Esophagus muscularis mucosa (tissue), 4 donors: ENCODE measurements around the gene RETSAT. TPM values are rescaled to one million over a fixed set of nuclear protein-coding genes. Genes with fewer than 3 reads are reported as not detected.
A peak's percentile ranks its signal among the peaks of the same experiment; 100 is the strongest.

Experiments
- DNase-seq: peaks from one replicate; pipeline ENCODE4 v3.0.0-alpha.2; 2017; ENCODE audit errors: extremely low spot score
- H3K27ac ChIP-seq, 4 donors: fragments of 200-600 bp; sonication (generic); replicated peaks in 1 of 4; 1 replicate in 3 of 4; 2 replicates in 1 of 4; pipeline ENCODE4 v1.5.1; 2016 to 2019; ENCODE audit warnings: mild to moderate bottlenecking in 1 of 4
- H3K27me3 ChIP-seq, 4 donors: fragments of 200-600 bp; sonication (generic); one replicate each; pipeline versions ENCODE4 v1.5.1 to v1.6.0; 2016 to 2019
- H3K36me3 ChIP-seq, 4 donors: fragments of 200-600 bp; sonication (generic); one replicate each; pipeline ENCODE4 v1.5.1; 2016 to 2019
- H3K4me1 ChIP-seq, 4 donors: fragments of 200-600 bp; sonication (generic); one replicate each; pipeline ENCODE4 v1.5.1; 2016 to 2019
- H3K4me3 ChIP-seq, 4 donors: fragments of 200-600 bp; sonication (generic); 1 replicate in 2 of 4; 2 replicates in 2 of 4; pipeline ENCODE4 v1.5.1; 2016 to 2019; ENCODE audit warnings: mild to moderate bottlenecking in 4 of 4, moderate library complexity in 1 of 4
- H3K9me3 ChIP-seq, 4 donors: fragments of 200-600 bp; sonication (generic); 1 replicate in 3 of 4; 2 replicates in 1 of 4; pipeline ENCODE4 v1.5.1; 2016 to 2019
- CTCF ChIP-seq, 3 experiments: fragments of 200-600 bp in 2 of 3; fragments of 450-650 bp in 1 of 3; sonication (generic) in 2 of 3; IDR thresholded peaks; one replicate each; pipeline ENCODE4 v1.5.1; 2017 to 2019; ENCODE audit warnings: antibody characterized with exemption in 3 of 3, mild to moderate bottlenecking in 2 of 3, moderate library complexity in 1 of 3
- EP300 ChIP-seq: sonication (generic); formaldehyde crosslinking; IDR thresholded peaks from one replicate; pipeline ENCODE4 v1.6.1; 2017; ENCODE audit warnings: antibody characterized with exemption
- POLR2A ChIP-seq: fragments of 450-650 bp; IDR thresholded peaks from one replicate; pipeline ENCODE4 v1.6.1; 2017; ENCODE audit warnings: antibody characterized with exemption, moderate library complexity, mild to moderate bottlenecking, low read depth
- POLR2AphosphoS5 ChIP-seq, 2 donors: sonication (generic); formaldehyde crosslinking; IDR thresholded peaks; one replicate each; pipeline ENCODE4 v1.6.1; 2017; ENCODE audit warnings: antibody characterized with exemption in 2 of 2
- WGBS: methylation state at CpG from one replicate; pipeline ENCODE4 v1.1.5; 2018; 5-methylcytosine and 5-hydroxymethylcytosine counted together
- intact Hi-C: fragments of 100-400 bp; cut with DNase I; formaldehyde crosslinking; loops from one replicate; pipeline ENCODE4 v1.15.1; 2023
- total RNA-seq, 4 donors: library from RNA; depleted of rRNA; stranded (reverse); fragments of >200 nt; gene quantifications; one replicate each; pipeline versions ENCODE4 v1.1.0 to v1.2.1, GENCODE V29; 2016

RETSAT gene
- total RNA-seq, 4 donors from 2014 or later = 34.3 to 63.7 (median 45.7) TPM

GRCh38 chr2:85396531-85397470 is 42.5 kb upstream of the RETSAT start:
- Histone ChIP-seq H3K27ac (peak overlapping the region; percentile 58 to 70 (median 67)), H3K36me3 (peaks cover 0 to 29% (median 5%) of the 10 kb centered on the region in 4 donors), H3K4me1 (peaks cover 0 to 26% (median 23%) of the 10 kb centered on the region in 4 donors), H3K9me3 (no peaks in the 10 kb centered on the region), H3K27me3 (no peaks in the 10 kb centered on the region), H3K4me3 (peak overlapping the region in 3 of 4 donors; percentile 6 to 40 (median 21))
- DNase-seq = no peak
- TF ChIP-seq POLR2AphosphoS5 (IDR thresholded peaks at IDR 0.05) = no peak
- no peak for TF ChIP-seq EP300
- TF ChIP-seq CTCF (IDR thresholded peaks at IDR 0.05) = no peak
- no peak for TF ChIP-seq POLR2A
- WGBS = 56% methylated on average over 5 of the region's 5 CpGs
- intact Hi-C loops = no loop called here

DNA sequence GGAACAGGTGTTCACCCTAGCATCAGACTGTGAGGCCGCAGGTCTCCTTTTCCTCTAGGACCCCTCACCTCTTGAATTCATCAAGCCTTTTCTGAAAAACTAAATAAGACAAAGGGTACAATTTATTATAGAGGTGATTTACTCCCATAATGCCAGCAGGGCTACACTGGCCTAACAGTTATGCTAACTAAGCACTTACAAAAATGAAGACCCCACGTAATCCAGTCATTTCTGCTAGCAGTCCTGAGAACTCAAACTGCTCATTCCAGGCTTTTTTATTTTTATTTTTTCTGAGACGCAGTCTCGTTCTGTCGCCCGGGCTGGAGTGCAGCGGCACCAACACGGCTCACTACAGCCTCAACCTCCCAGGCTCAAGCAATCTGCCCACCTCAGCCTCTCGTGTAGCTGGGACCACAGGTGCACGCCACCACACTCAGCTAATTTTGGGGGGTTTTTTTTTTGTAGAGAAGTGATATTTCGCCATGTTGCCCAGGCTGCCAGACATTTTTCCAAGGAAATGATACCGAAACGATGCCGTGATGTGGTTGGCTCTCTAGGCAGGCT is 41.7 kb upstream of the RETSAT start:
- TF ChIP-seq POLR2AphosphoS5 (IDR thresholded peaks at IDR 0.05) = no peak
- no peak for TF ChIP-seq CTCF (IDR thresholded peaks at IDR 0.05)
- no peak for TF ChIP-seq POLR2A
- TF ChIP-seq EP300 = no peak
- H3K36me3 ChIP-seq = peaks cover 0 to 28% (median 12%) of the 10 kb centered on the region in 4 donors
- H3K9me3 ChIP-seq = no peaks in the 10 kb centered on the region
- no peak for DNase-seq
- peak overlapping the region in 1 of 4 donors; percentile 6 for H3K4me3 ChIP-seq
- peak overlapping the region; percentile 58 to 70 (median 67) for H3K27ac ChIP-seq
- intact Hi-C loops = no loop called here
- WGBS = 88% methylated on average over 14 of the region's 14 CpGs
- H3K27me3 ChIP-seq = no peaks in the 10 kb centered on the region
- peaks cover 0 to 26% (median 23%) of the 10 kb centered on the region in 4 donors for H3K4me1 ChIP-seq

DNA sequence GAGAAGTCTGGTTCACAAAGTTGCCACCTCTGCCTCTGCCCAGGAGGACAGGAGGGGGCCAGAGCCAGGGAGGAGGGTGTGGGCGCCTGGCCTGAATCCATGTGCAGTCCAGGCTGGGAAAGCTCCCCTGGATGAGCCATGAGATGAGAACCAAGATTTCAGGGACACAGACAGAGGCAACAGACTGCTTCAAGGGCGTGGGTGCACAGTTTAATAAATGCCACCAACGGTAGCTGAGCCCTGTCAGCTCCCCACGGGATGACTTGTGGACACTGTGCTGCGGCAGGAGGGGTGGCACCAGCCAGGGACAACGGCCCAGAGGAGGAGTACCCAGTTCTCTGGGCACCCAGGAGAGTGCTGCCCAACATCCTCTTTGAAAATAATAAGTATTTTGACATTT is 40.6 kb upstream of the RETSAT start:
- TF ChIP-seq CTCF (IDR thresholded peaks at IDR 0.05) = no peak
- no peak for TF ChIP-seq POLR2A
- no peak for TF ChIP-seq POLR2AphosphoS5 (IDR thresholded peaks at IDR 0.05)
- TF ChIP-seq EP300 = no peak
- Histone ChIP-seq H3K4me3 (no peak overlapping the region), H3K27ac (no peak overlapping the region), H3K36me3 (peaks cover 7 to 37% (median 22%) of the 10 kb centered on the region in 4 donors), H3K9me3 (no peaks in the 10 kb centered on the region), H3K4me1 (peaks cover 0 to 26% (median 21%) of the 10 kb centered on the region in 4 donors), H3K27me3 (no peaks in the 10 kb centered on the region)
- 86% methylated on average over 1 of the region's 6 CpGs for WGBS
- no peak for DNase-seq
- intact Hi-C loops = no loop called here

- DNase-seq = no peak
- TF ChIP-seq CTCF (IDR thresholded peaks at IDR 0.05) (no peak), POLR2A (no peak), POLR2AphosphoS5 (IDR thresholded peaks at IDR 0.05) (no peak), EP300 (no peak)
- 75% methylated on average over 1 of the region's 4 CpGs for WGBS
- peaks cover 9 to 44% (median 29%) of the 10 kb centered on the region in 4 donors for H3K36me3 ChIP-seq
- peaks cover 0 to 26% (median 21%) of the 10 kb centered on the region in 4 donors for H3K4me1 ChIP-seq
- intact Hi-C loops = no loop called here
- H3K4me3 ChIP-seq = no peak overlapping the region
- H3K27ac ChIP-seq = no peak overlapping the region
- H3K27me3 ChIP-seq = no peaks in the 10 kb centered on the region
- no peaks in the 10 kb centered on the region for H3K9me3 ChIP-seq
Measured at GRCh38 chr2:85394261-85394681, 39.9 kb upstream of the RETSAT start.
